GM12891 (cell line): ENCODE measurements around the gene PIK3R3.

Experiments used
- POLR2A ChIP-seq: IDR thresholded peaks from 2 replicates; pipeline ENCODE4 v1.6.1; 2011; ENCODE audit warnings: low read depth, low read length, control low read depth
- TAF1 ChIP-seq: IDR thresholded peaks from 2 replicates; pipeline ENCODE4 v1.6.1; 2011; ENCODE audit warnings: low read depth, low read length, control low read depth

GRCh38 chr1:46077644-46078043, 54.8 kb downstream of the PIK3R3 start:
- TF ChIP-seq POLR2A: no peak
- no peak for TF ChIP-seq TAF1
